ENCODE results near the gene RECQL.

RECQL gene

GRCh38 chr12:21526721-21527345 lies 25.4 kb upstream of the RECQL start:
- no peak for TF ChIP-seq CTCF (IDR thresholded peaks at IDR 0.05; ENCODE audit: control extremely low read depth, extremely low read depth, low read depth, missing control alignments)
- ChIA-PET POLR2A (no interaction called here), CTCF (interaction anchor here (1.0 to 1.3 kb wide), 2 partner anchors 10 to 11 kb away, joined by 3 read pairs; no protein-coding TSS in a partner anchor)
- DNase-seq (ENCODE audit: extremely low spot score): peak; percentile 14

- no peak for DNase-seq (ENCODE audit: extremely low spot score)
- no peak for TF ChIP-seq CTCF (IDR thresholded peaks at IDR 0.05; ENCODE audit: control extremely low read depth, extremely low read depth, low read depth, missing control alignments)
- POLR2A ChIA-PET: no interaction called here
- CTCF ChIA-PET: interaction anchor here (1.0 kb wide), 1 partner anchor 12 kb away, joined by 3 read pairs; no protein-coding TSS in a partner anchor
Observed at GRCh38 chr12:21526053-21526452, 24.6 kb upstream of the RECQL start, which contains the start of gene SPX. TSS of gene SPX (plus strand) at chr12:21526296. CDS start at chr12:21526473, 177 bp downstream.

DNA sequence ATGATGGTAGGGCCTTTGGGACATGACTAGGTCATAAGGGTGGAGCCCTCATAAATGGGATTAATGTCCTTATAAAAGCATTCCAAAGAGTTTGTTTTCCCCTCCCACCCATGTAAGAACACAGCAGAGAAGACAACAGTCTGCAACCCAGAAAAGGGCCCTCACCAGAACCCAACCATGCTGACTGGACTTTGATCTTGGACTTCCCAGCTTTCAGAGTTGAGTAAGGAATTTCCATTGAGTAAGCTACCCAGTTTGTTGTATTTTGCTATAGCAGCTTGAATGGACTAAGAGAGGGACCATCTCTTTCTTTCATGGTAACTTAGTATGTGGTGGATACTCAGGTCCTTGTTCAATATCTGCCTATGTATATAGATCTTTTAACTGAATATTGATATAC lies 21.7 kb upstream of the RECQL start:
- POLR2A ChIA-PET: no interaction called here
- CTCF ChIA-PET: no interaction called here
- no peak for DNase-seq (ENCODE audit: extremely low spot score)
- TF ChIP-seq CTCF (IDR thresholded peaks at IDR 0.05; ENCODE audit: control extremely low read depth, extremely low read depth, low read depth, missing control alignments): no peak

DNA sequence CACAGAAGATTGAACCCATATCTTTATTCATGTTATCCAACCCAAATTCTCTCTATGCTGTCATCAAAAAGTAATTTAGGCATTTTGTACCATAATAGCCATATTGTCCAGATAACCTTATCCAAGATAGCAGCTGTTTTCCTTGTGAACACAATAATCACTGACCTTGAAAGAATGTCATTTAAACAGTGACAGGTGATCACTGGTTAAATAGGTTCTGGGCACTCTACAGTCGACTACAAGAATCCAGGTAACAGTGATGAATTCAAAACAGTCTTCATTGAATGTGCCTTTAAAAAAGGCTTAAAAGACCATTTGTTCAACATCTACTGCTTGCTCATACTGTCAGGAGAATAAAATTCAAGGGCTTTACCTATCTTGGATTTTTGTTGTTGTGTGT lies 20.1 kb upstream of the RECQL start:
- no peak for TF ChIP-seq CTCF (IDR thresholded peaks at IDR 0.05; ENCODE audit: control extremely low read depth, extremely low read depth, low read depth, missing control alignments)
- ChIA-PET POLR2A (no interaction called here), CTCF (interaction anchor here (1.2 to 2.0 kb wide), 4 partner anchors 9 to 19 kb away, joined by 3 to 6 read pairs (median 4); no protein-coding TSS in a partner anchor)
- no peak for DNase-seq (ENCODE audit: extremely low spot score)

DNA sequence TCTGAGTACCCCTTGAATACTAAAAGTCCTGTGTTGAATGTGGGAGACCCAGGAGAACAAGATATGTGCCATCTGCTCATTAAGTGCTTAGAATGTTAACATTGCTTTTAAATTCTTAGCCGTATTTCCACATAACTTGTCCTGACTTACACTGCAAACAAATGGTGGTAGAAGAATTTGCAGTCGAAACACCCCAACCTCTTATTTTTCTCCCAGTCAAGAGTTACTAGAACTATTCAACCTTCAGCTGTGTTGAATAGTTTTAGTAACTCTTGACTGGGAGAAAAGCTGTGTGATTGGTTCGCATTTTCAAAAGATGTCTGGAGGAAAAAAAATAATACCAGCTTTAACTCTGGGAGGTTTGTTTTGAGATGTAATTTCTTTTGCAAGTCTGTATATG lies 17.0 kb upstream of the RECQL start:
- ChIA-PET POLR2A (no interaction called here), CTCF (no interaction called here)
- DNase-seq (ENCODE audit: extremely low spot score): no peak
- TF ChIP-seq CTCF (IDR thresholded peaks at IDR 0.05; ENCODE audit: control extremely low read depth, extremely low read depth, low read depth, missing control alignments): no peak

- no peak for DNase-seq (ENCODE audit: extremely low spot score)
- CTCF ChIA-PET: interaction anchor here (1.0 kb wide), 1 partner anchor 11 kb away, joined by 3 read pairs; no protein-coding TSS in a partner anchor
- no peak for TF ChIP-seq CTCF (IDR thresholded peaks at IDR 0.05; ENCODE audit: control extremely low read depth, extremely low read depth, low read depth, missing control alignments)
- POLR2A ChIA-PET: no interaction called here
Observed at GRCh38 chr12:21516281-21516680, 14.8 kb upstream of the RECQL start.
